Neural cell (in vitro differentiated cells): ENCODE measurements around the gene SH3PXD2A. TPM values are rescaled to one million over a fixed set of nuclear protein-coding genes. Genes with fewer than 3 reads are reported as not detected.

ENCODE experiments used
- H2AFZ ChIP-seq: fragments of 200-600, 300-800 bp; sonication (generic), shearing (Covaris generic); 2 replicates; pipeline ENCODE4 v1.6.0; 2014; ENCODE audit warnings: low read depth, mild to moderate bottlenecking, antibody characterized with exemption, low read length, moderate library complexity
- H3F3A ChIP-seq: fragments of 200-600 bp; shearing (Covaris generic); 2 replicates; pipeline ENCODE4 v1.6.1; 2016; ENCODE audit warnings: mild to moderate bottlenecking, moderate library complexity, mixed read lengths, antibody characterized with exemption, low read length; ENCODE audit not compliant: insufficient read depth, poor library complexity, severe bottlenecking
- H3K27ac ChIP-seq: fragments of 200-600, 300-800 bp; sonication (generic), shearing (Covaris generic); 2 replicates; pipeline ENCODE4 v1.5.1; 2014; ENCODE audit warnings: mild to moderate bottlenecking, low read length, moderate library complexity
- H3K27me3 ChIP-seq: fragments of 300-800, 200-600 bp; sonication (generic), shearing (Covaris generic); 2 replicates; pipeline ENCODE4 v1.6.0; 2014; ENCODE audit warnings: mild to moderate bottlenecking, low read depth, low read length, moderate library complexity; ENCODE audit not compliant: insufficient read depth
- H3K36me3 ChIP-seq: fragments of 300-800, 200-600 bp; sonication (generic), shearing (Covaris generic); 2 replicates; pipeline ENCODE4 v1.5.1; 2014; ENCODE audit warnings: mild to moderate bottlenecking, antibody characterized with exemption, low read length, moderate library complexity; ENCODE audit not compliant: insufficient read depth
- H3K4me2 ChIP-seq: fragments of 300-800, 200-600 bp; sonication (generic), shearing (Covaris generic); 2 replicates; pipeline ENCODE4 v1.6.0; 2014; ENCODE audit warnings: mild to moderate bottlenecking, low read length
- H3K4me3 ChIP-seq: fragments of 300-800, 200-600 bp; sonication (generic), shearing (Covaris generic); 2 replicates; pipeline ENCODE4 v1.5.1; 2014; ENCODE audit warnings: mild to moderate bottlenecking, low read length, moderate library complexity
- H3K79me2 ChIP-seq: fragments of 200-600 bp; shearing (Covaris generic); replicated peaks from 2 replicates; pipeline ENCODE4 v1.6.0; 2014; ENCODE audit warnings: mild to moderate bottlenecking, low read length, moderate library complexity; ENCODE audit not compliant: insufficient read depth
- H3K9ac ChIP-seq: fragments of 300-800, 200-600 bp; sonication (generic), shearing (Covaris generic); 2 replicates; pipeline ENCODE4 v1.6.1; 2016; ENCODE audit warnings: mild to moderate bottlenecking, low read length, mixed read lengths
- H3K9me2 ChIP-seq: fragments of 200-600 bp; shearing (Covaris generic); 2 replicates; pipeline ENCODE4 v1.6.1; 2016; ENCODE audit warnings: mild to moderate bottlenecking, low read length, mixed read lengths; ENCODE audit not compliant: insufficient read depth
- H3K9me3 ChIP-seq: fragments of 200-600, 300-800 bp; sonication (generic), shearing (Covaris generic); 2 replicates; pipeline ENCODE4 v1.6.1; 2016; ENCODE audit warnings: mild to moderate bottlenecking, mixed run types, low read length, moderate library complexity, mixed read lengths
- H4K20me1 ChIP-seq: fragments of 200-600 bp; shearing (Covaris generic); 2 replicates; pipeline ENCODE4 v1.6.1; 2016; ENCODE audit warnings: mild to moderate bottlenecking, mixed run types; ENCODE audit not compliant: insufficient read depth
- CTCF ChIP-seq: fragments of 450-650 bp; IDR thresholded peaks from 2 replicates; pipeline ENCODE4 v1.5.1; 2014; ENCODE audit warnings: antibody characterized with exemption, mild to moderate bottlenecking, moderate library complexity; ENCODE audit not compliant: poor library complexity, severe bottlenecking
- EP300 ChIP-seq: fragments of 450-650 bp; conservative IDR thresholded peaks from 2 replicates; pipeline ENCODE4 v1.6.1; 2014; ENCODE audit warnings: antibody characterized with exemption, mild to moderate bottlenecking, moderate library complexity; ENCODE audit not compliant: poor library complexity, severe bottlenecking
- EZH2 ChIP-seq: fragments of 200-600, 300-800 bp; shearing (Covaris generic), sonication (generic); IDR thresholded peaks from 2 replicates; pipeline ENCODE4 v1.6.1; 2014; ENCODE audit warnings: antibody characterized with exemption, low read length, borderline replicate concordance, mild to moderate bottlenecking; ENCODE audit not compliant: insufficient read depth, poor library complexity, severe bottlenecking
- MXI1 ChIP-seq: fragments of 450-650 bp; conservative IDR thresholded peaks from 2 replicates; pipeline ENCODE4 v1.6.1; 2014; ENCODE audit warnings: antibody characterized with exemption, mild to moderate bottlenecking; ENCODE audit not compliant: poor library complexity, severe bottlenecking
- POLR2AphosphoS5 ChIP-seq: IDR thresholded peaks from 2 replicates; pipeline ENCODE4 v1.6.1; 2012
- RAD21 ChIP-seq: fragments of 450-650 bp; conservative IDR thresholded peaks from 2 replicates; pipeline ENCODE4 v1.6.1; 2014; ENCODE audit warnings: antibody characterized with exemption, mild to moderate bottlenecking, moderate library complexity
- SMC3 ChIP-seq: fragments of 450-650 bp; conservative IDR thresholded peaks from 2 replicates; pipeline ENCODE4 v1.6.1; 2014; ENCODE audit warnings: antibody characterized with exemption, mild to moderate bottlenecking, moderate library complexity; ENCODE audit not compliant: poor library complexity
- TAF1 ChIP-seq: IDR thresholded peaks from 2 replicates; pipeline ENCODE4 v1.6.1; 2012; ENCODE audit warnings: low read depth
- polyA plus RNA-seq: library from polyadenylated mRNA; depleted of rRNA; stranded (reverse); fragments of >200 nt; gene quantifications from 2 replicates; pipeline ENCODE4 v1.2.3, GENCODE V29; 2014
- TF ChIP-seq, protein P1 (sequence below): IDR thresholded peaks from 2 replicates; pipeline ENCODE4 v1.6.1; 2012; ENCODE audit warnings: borderline replicate concordance

SH3PXD2A gene
- polyA plus RNA-seq, 1 donor from 2014 or later, result 5.2 TPM

DNA sequence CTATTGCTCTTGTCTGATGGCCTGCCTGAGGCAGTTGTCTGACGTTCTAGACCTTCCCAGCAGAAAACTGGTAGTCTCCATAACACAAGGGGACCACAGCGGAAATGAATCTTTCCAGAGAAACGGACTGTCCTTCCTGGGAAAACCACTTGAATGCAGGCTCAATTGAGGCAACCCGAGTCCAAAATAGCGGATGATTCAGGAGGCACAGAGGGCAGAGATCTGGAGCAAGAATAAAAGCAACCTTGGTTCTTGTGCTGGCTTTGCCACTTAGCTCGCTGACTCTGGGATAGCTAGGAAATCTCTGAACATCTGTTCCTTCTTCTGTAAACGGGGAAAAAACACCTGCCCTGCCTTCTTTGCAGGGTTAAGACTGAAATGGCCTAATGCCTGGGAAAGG is 183.0 kb downstream of the SH3PXD2A start:
- TF ChIP-seq, protein P1, sequence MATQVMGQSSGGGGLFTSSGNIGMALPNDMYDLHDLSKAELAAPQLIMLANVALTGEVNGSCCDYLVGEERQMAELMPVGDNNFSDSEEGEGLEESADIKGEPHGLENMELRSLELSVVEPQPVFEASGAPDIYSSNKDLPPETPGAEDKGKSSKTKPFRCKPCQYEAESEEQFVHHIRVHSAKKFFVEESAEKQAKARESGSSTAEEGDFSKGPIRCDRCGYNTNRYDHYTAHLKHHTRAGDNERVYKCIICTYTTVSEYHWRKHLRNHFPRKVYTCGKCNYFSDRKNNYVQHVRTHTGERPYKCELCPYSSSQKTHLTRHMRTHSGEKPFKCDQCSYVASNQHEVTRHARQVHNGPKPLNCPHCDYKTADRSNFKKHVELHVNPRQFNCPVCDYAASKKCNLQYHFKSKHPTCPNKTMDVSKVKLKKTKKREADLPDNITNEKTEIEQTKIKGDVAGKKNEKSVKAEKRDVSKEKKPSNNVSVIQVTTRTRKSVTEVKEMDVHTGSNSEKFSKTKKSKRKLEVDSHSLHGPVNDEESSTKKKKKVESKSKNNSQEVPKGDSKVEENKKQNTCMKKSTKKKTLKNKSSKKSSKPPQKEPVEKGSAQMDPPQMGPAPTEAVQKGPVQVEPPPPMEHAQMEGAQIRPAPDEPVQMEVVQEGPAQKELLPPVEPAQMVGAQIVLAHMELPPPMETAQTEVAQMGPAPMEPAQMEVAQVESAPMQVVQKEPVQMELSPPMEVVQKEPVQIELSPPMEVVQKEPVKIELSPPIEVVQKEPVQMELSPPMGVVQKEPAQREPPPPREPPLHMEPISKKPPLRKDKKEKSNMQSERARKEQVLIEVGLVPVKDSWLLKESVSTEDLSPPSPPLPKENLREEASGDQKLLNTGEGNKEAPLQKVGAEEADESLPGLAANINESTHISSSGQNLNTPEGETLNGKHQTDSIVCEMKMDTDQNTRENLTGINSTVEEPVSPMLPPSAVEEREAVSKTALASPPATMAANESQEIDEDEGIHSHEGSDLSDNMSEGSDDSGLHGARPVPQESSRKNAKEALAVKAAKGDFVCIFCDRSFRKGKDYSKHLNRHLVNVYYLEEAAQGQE, result no peak
- TF ChIP-seq EP300 (no peak), EZH2 (no peak), TAF1 (no peak), RAD21 (no peak), CTCF (no peak), POLR2AphosphoS5 (no peak), MXI1 (no peak), SMC3 (no peak)
- H3K9me3 ChIP-seq, result no peaks in the 10 kb centered on the region
- H4K20me1 ChIP-seq, result no peaks in the 10 kb centered on the region
- no peaks in the 10 kb centered on the region for H3K27me3 ChIP-seq
- no peak overlapping the region for H2AFZ ChIP-seq
- no peaks in the 10 kb centered on the region for H3K9me2 ChIP-seq
- no peak overlapping the region for H3K27ac ChIP-seq
- H3K4me3 ChIP-seq, result no peak overlapping the region
- no peaks in the 10 kb centered on the region for H3K79me2 ChIP-seq
- no peak overlapping the region for H3K4me2 ChIP-seq
- H3F3A ChIP-seq, result no peaks in the 10 kb centered on the region
- no peak overlapping the region for H3K9ac ChIP-seq
- no peaks in the 10 kb centered on the region for H3K36me3 ChIP-seq

- no peaks in the 10 kb centered on the region for H3K27me3 ChIP-seq
These were observed 184.1 kb downstream of the SH3PXD2A start for GRCh38 chr10:103671126-103671895.

More at GRCh38 chr10:103671126-103671895, 184.1 kb downstream of the SH3PXD2A start:
- H3K9me2 ChIP-seq, result no peaks in the 10 kb centered on the region
- H3K79me2 ChIP-seq, result no peaks in the 10 kb centered on the region
- no peak overlapping the region for H3K9ac ChIP-seq
- no peaks in the 10 kb centered on the region for H3K9me3 ChIP-seq
- no peaks in the 10 kb centered on the region for H3K36me3 ChIP-seq
- H3F3A ChIP-seq, result no peaks in the 10 kb centered on the region
- H2AFZ ChIP-seq, result no peak overlapping the region
- TF ChIP-seq TAF1 (no peak), MXI1 (no peak), POLR2AphosphoS5 (no peak), RAD21 (no peak), CTCF (no peak), EZH2 (no peak), EP300 (no peak), SMC3 (no peak)
- TF ChIP-seq, protein P1, result no peak
- H3K4me3 ChIP-seq, result no peak overlapping the region
- no peak overlapping the region for H3K27ac ChIP-seq
- H3K4me2 ChIP-seq, result no peak overlapping the region
- H4K20me1 ChIP-seq, result no peaks in the 10 kb centered on the region
